WERI-Rb-1 (cell line): ENCODE data around the gene CD163.

Experiments used
- DNase-seq: peaks from one replicate; pipeline ENCODE4 v3.0.0-alpha.2; 2020
- H3K27ac ChIP-seq: fragments of 250-450 bp; sonication (Bioruptor Pico); 2 replicates; pipeline ENCODE4 v1.5.1; 2020; ENCODE audit warnings: mild to moderate bottlenecking, moderate library complexity
- H3K27me3 ChIP-seq: fragments of 250-450 bp; sonication (Bioruptor Pico); 2 replicates; pipeline ENCODE4 v1.5.1; 2021; ENCODE audit warnings: mild to moderate bottlenecking, low read depth, moderate library complexity; ENCODE audit not compliant: insufficient read depth, severe bottlenecking
- H3K36me3 ChIP-seq: fragments of 250-450 bp; sonication (Bioruptor Pico); 2 replicates; pipeline ENCODE4 v1.5.1; 2020; ENCODE audit warnings: mild to moderate bottlenecking, moderate library complexity
- H3K4me3 ChIP-seq: 2 replicates; pipeline ENCODE4 v1.5.1; 2011; ENCODE audit warnings: low read depth, mild to moderate bottlenecking, control low read depth, low read length
- H3K9me3 ChIP-seq: fragments of 250-450 bp; sonication (Bioruptor Pico); 2 replicates; pipeline ENCODE4 v1.5.1; 2021; ENCODE audit warnings: mild to moderate bottlenecking, moderate library complexity; ENCODE audit not compliant: severe bottlenecking
- TF ChIP-seq, protein P1 (sequence below): IDR thresholded peaks from 2 replicates; pipeline ENCODE4 v1.5.1; 2011; ENCODE audit warnings: low read depth, mild to moderate bottlenecking, control low read depth, inconsistent platforms, low read length

Gene CD163

DNA sequence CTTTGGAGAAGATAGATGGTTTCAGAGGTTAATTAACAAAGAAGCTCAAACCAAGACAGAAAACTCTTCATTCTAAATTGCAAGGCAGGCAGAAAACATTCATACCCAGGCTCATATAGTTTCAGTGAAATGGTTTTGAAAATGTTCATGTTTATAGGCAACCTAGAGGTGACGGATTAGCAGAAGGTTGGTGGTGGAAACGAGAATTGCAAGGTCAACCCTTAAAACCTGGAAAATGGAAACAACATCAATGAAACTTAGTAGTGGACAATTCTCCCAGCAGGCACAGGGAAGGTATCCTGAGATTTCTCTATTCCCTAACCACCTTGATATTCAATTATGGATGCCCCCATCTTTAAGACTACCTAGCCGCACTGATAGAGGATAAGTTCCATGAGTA lies 965 bp downstream of the CD163 start:
- Histone ChIP-seq H3K36me3 (no peaks in the 10 kb centered on the region), H3K27me3 (peaks cover 29% of the 10 kb centered on the region), H3K27ac (no peak overlapping the region), H3K9me3 (peaks cover 3% of the 10 kb centered on the region), H3K4me3 (no peak overlapping the region)
- TF ChIP-seq, protein P1, sequence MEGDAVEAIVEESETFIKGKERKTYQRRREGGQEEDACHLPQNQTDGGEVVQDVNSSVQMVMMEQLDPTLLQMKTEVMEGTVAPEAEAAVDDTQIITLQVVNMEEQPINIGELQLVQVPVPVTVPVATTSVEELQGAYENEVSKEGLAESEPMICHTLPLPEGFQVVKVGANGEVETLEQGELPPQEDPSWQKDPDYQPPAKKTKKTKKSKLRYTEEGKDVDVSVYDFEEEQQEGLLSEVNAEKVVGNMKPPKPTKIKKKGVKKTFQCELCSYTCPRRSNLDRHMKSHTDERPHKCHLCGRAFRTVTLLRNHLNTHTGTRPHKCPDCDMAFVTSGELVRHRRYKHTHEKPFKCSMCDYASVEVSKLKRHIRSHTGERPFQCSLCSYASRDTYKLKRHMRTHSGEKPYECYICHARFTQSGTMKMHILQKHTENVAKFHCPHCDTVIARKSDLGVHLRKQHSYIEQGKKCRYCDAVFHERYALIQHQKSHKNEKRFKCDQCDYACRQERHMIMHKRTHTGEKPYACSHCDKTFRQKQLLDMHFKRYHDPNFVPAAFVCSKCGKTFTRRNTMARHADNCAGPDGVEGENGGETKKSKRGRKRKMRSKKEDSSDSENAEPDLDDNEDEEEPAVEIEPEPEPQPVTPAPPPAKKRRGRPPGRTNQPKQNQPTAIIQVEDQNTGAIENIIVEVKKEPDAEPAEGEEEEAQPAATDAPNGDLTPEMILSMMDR = no peak
- DNase-seq = no peak

DNA sequence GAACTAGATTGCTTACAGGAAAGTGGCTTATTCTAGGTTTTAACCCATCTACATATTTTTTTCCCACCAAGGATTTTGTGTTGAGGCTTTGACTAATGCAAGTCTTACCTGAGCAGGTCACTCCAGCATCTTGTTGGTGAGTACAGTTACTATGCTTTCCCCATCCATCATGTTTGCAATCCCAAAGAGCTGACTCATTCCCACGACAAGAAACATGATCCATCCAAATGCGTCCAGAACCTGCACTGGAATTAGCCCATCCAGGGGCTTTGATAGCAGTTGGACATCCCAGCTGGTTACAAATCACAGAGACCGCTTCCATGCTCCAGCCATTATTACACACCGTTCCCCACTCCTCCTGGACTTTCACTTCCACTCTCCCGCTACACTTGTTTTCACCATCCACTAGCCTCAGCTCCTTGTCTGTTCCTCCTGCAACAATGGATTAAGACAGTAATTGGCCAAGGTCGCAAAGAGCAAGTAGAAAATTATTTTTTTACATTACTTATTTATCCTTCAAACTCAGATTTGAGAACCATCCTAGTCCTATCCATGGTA lies 2.5 kb downstream of the CD163 start:
- Histone ChIP-seq H3K36me3 (no peaks in the 10 kb centered on the region), H3K9me3 (peaks cover 3% of the 10 kb centered on the region), H3K27me3 (peaks cover 34% of the 10 kb centered on the region), H3K27ac (no peak overlapping the region), H3K4me3 (no peak overlapping the region)
- no peak for DNase-seq
- TF ChIP-seq, protein P1 = no peak

DNA sequence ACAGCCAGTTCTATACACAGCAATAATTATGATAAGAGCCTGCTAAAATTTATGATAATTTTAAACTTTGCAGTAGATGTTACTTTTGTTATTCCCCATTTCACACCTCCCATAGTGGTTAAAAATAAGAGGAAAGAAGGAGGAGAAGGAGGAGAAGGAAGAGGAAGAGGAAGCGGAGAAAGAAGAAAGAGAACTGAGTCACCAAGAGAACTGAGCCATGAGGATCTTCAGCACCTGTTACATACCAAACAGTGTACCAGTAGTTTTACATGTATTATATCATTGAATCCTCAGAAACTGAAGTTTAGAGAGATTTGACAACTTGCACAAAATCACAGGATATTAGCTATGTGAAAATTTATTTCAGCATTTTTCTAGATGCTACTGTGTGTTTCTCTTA lies 3.9 kb downstream of the CD163 start:
- DNase-seq = no peak
- H3K36me3 ChIP-seq = no peaks in the 10 kb centered on the region
- H3K4me3 ChIP-seq = no peak overlapping the region
- H3K27ac ChIP-seq = no peak overlapping the region
- H3K27me3 ChIP-seq = peaks cover 38% of the 10 kb centered on the region
- TF ChIP-seq, protein P1 = no peak
- no peaks in the 10 kb centered on the region for H3K9me3 ChIP-seq

DNA sequence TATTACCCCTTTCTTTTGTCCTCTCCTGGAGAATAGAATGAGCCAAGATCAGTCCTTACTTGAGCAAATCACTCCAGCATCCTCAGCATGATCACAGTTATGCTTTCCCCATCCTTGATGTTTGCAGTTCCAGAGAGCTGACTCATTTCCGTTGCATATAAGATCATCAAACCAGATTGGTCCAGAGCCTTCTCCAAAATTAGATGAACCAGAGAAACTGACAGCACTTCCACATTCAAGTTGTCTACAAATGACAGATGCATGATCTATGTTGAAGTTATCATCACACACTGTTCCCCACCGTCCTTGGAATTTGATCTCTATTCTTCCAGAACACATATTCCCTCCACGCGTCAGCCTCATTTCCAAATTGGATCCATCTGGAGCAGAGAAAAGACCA lies 4.8 kb downstream of the CD163 start:
- no peak for DNase-seq
- TF ChIP-seq, protein P1 = no peak
- no peak overlapping the region for H3K27ac ChIP-seq
- no peaks in the 10 kb centered on the region for H3K36me3 ChIP-seq
- H3K9me3 ChIP-seq = no peaks in the 10 kb centered on the region
- peaks cover 38% of the 10 kb centered on the region for H3K27me3 ChIP-seq
- H3K4me3 ChIP-seq = no peak overlapping the region

DNA sequence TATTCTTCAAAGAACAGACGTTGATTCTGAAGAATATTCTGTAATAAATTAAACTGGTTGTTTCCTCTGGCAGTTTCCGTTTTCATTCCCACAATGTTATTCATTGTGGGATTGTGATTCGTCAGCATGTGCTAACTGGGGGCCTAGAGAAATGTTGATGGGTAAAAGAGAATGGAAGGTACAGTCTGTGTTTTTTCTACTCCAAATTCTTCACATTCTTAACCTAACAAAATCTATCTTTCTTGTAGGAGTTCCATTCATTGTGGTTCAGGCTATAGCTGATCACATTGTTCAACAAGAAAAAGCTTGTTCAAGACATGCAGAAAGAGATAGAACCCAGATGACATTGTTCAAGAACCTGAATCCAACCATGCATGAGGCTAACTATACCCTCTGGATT lies 5.9 kb downstream of the CD163 start:
- Histone ChIP-seq H3K4me3 (no peak overlapping the region), H3K36me3 (no peaks in the 10 kb centered on the region), H3K27ac (no peak overlapping the region), H3K27me3 (peaks cover 33% of the 10 kb centered on the region), H3K9me3 (no peaks in the 10 kb centered on the region)
- TF ChIP-seq, protein P1 = no peak
- no peak for DNase-seq

DNA sequence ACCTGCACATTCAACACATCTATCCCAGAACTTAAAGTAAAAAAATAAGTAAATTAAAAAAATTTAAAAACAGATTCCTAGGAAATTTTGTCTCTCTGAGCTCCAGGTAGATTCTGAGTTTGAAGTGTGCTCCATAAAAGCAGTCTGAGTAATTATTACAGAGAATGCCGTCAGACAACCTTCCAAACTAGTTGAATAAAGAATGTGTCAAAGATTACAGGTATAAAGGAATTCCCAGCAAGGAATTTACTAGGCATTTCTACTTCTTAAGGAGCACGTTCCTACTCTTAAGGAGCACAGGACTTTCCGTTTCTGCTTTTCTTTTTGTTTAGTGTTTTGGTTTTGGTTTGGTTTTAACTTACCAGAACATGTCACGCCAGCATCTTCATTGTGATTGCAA lies 7.1 kb downstream of the CD163 start:
- Histone ChIP-seq H3K9me3 (no peaks in the 10 kb centered on the region), H3K4me3 (no peak overlapping the region), H3K36me3 (no peaks in the 10 kb centered on the region), H3K27me3 (peaks cover 27% of the 10 kb centered on the region), H3K27ac (no peak overlapping the region)
- DNase-seq = no peak
- TF ChIP-seq, protein P1 = no peak
